ENCODE data around the gene FGF14.

GRCh38 chr13:102291587-102292218, 110.1 kb downstream of the FGF14 start:
- TF ChIP-seq CTCF (IDR thresholded peaks at IDR 0.05) (no peak), POLR2AphosphoS5 (IDR thresholded peaks at IDR 0.05) (no peak), POLR2A (IDR thresholded peaks at IDR 0.05) (no peak), EP300 (IDR thresholded peaks at IDR 0.05) (no peak)
